Activated CD8-positive, alpha-beta memory T cell treated with anti-CD3 and anti-CD28 coated beads, Interleukin-2, amount 10 ng/mL, durations not matched to agents 7 days and 5 days (primary cell): ENCODE measurements around the gene LRRC14B. TPM values are rescaled to one million over a fixed set of nuclear protein-coding genes. Genes with fewer than 3 reads are reported as not detected.

Source experiments
- ATAC-seq: fragments of 150-1000 bp; cut with Tn5 transposase; one replicate; pipeline ENCODE4 v1.10.0; 2021; ENCODE audit warnings: moderate library complexity
- CTCF ChIA-PET: fragments of 350-600 bp; sonication (Branson Sonifier 250); formaldehyde crosslinking; loops from one replicate; lab custom pipeline; 2021; ENCODE audit warnings: antibody characterized with exemption; lab: Charles Lee
- DNase-seq: peaks from one replicate; pipeline ENCODE4 v3.0.0-alpha.2; 2020
- H3K27ac Mint-ChIP-seq: one replicate; pipeline ENCODE4 v1.8.0; 2021; ENCODE audit warnings: mild to moderate bottlenecking, mixed read lengths
- H3K27me3 Mint-ChIP-seq: one replicate; pipeline ENCODE4 v1.8.0; 2021; ENCODE audit warnings: mixed read lengths
- H3K36me3 Mint-ChIP-seq: one replicate; pipeline ENCODE4 v1.8.0; 2021; ENCODE audit warnings: mild to moderate bottlenecking, mixed read lengths
- H3K4me1 Mint-ChIP-seq: one replicate; pipeline ENCODE4 v1.8.0; 2021; ENCODE audit warnings: mixed read lengths
- H3K4me3 Mint-ChIP-seq: one replicate; pipeline ENCODE4 v1.8.0; 2021; ENCODE audit warnings: mild to moderate bottlenecking, moderate library complexity, mixed read lengths
- H3K9me3 Mint-ChIP-seq: one replicate; pipeline ENCODE4 v1.8.0; 2022; ENCODE audit warnings: low read depth, mixed read lengths
- total RNA-seq, 2 experiments: library from RNA; stranded (reverse); gene quantifications; one replicate each; pipeline ENCODE4 v1.2.3, GENCODE V29; 2021

The LRRC14B gene
- total RNA-seq, 2 experiments from 2014 or later = not detected

DNA sequence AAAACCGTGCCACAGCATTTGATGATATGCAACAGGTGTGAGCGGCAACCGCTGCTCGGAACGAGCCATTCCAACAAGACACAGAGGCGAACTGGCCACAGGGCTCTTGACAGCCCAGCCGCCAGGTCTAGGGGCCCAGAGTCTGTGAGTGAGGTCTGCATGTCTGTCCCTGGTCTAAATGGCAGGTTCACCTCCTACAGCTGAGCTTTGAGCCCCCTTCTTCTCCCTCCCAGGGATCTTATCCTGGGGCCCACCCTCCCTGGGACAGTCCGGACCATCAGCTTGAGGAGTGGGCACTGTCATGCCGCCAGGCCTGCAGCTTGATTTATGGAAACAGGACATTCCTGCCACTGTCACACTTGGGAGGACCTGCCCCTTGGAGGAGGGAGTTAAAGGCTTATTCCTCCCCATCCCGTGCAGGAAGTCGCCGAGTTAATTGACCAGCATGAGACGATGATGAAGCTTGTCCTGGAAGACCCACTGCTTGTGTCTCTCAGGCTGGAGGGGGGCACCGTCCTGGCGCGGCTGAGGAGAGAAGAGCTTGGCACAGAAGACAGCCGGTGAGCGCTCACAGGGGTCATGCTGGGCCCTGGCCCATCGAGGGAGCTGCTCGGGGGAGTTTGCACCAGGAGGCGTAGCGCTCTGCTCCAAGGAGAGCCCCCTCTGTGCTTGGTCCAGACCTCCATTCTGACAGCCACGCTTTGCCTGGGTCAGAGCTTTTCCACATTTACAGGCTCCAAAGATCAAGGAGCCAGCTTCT is 35.5 kb upstream of the LRRC14B start:
- CTCF ChIA-PET = no interaction called here
- ATAC-seq (no peak), DNase-seq (peak; percentile 31)
- Mint-ChIP-seq H3K27ac (no peak overlapping the region), H3K27me3 (peaks cover 4% of the 10 kb centered on the region), H3K9me3 (no peaks in the 10 kb centered on the region), H3K36me3 (no peaks in the 10 kb centered on the region), H3K4me1 (no peaks in the 10 kb centered on the region), H3K4me3 (no peak overlapping the region)

DNA sequence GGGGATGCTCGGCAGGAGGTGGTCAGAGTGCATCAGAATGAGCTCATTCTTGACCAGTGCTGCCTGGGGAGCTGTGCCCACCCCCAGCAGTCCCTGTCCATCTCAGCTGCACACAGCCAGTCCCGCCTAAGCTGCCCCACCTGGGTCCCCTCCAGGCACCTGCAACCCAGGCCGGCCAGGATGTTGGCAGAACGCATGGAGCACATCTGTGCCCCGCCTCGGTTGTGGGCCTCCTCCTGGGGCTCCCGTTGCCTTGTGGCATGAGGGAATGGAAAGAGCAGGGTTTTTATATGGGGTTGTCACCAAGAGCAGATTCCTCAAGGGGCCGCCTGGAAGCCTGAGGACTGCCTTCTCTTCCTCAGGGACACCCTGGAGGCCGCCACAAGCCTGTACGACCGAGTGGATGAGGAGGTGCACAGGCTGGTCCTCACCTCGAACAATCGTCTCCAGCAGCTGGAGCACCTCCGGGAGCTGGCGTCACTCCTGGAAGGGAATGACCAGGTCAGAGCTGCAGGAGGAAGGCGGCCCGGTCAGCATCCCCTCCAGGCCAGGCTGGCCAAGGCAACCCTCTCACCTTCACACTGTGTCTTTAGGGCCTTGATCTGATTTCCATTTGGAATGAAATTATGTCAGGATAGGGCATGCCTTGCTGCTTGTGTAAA is 34.8 kb upstream of the LRRC14B start:
- no peak overlapping the region for H3K27ac Mint-ChIP-seq
- DNase-seq (peak; percentile 30), ATAC-seq (no peak)
- peaks cover 4% of the 10 kb centered on the region for H3K27me3 Mint-ChIP-seq
- no peak overlapping the region for H3K4me3 Mint-ChIP-seq
- H3K36me3 Mint-ChIP-seq = no peaks in the 10 kb centered on the region
- CTCF ChIA-PET = no interaction called here
- no peaks in the 10 kb centered on the region for H3K9me3 Mint-ChIP-seq
- H3K4me1 Mint-ChIP-seq = no peaks in the 10 kb centered on the region

GRCh38 chr5:157126-157715 is 34.1 kb upstream of the LRRC14B start:
- no peak for ATAC-seq
- peak; percentile 29 for DNase-seq
- Mint-ChIP-seq H3K4me3 (no peak overlapping the region), H3K4me1 (no peaks in the 10 kb centered on the region), H3K27ac (no peak overlapping the region), H3K36me3 (no peaks in the 10 kb centered on the region), H3K27me3 (peaks cover 3% of the 10 kb centered on the region), H3K9me3 (no peaks in the 10 kb centered on the region)
- CTCF ChIA-PET = no interaction called here

GRCh38 chr5:157801-158200 is 33.5 kb upstream of the LRRC14B start:
- no peaks in the 10 kb centered on the region for H3K4me1 Mint-ChIP-seq
- no peaks in the 10 kb centered on the region for H3K36me3 Mint-ChIP-seq
- CTCF ChIA-PET = no interaction called here
- H3K27ac Mint-ChIP-seq = no peak overlapping the region
- no peaks in the 10 kb centered on the region for H3K27me3 Mint-ChIP-seq
- DNase-seq (peak; percentile 26), ATAC-seq (no peak)
- no peaks in the 10 kb centered on the region for H3K9me3 Mint-ChIP-seq
- no peak overlapping the region for H3K4me3 Mint-ChIP-seq

GRCh38 chr5:158807-159447 is 32.4 kb upstream of the LRRC14B start:
- no peaks in the 10 kb centered on the region for H3K36me3 Mint-ChIP-seq
- H3K27me3 Mint-ChIP-seq = no peaks in the 10 kb centered on the region
- CTCF ChIA-PET = no interaction called here
- no peaks in the 10 kb centered on the region for H3K4me1 Mint-ChIP-seq
- no peak for ATAC-seq
- H3K27ac Mint-ChIP-seq = no peak overlapping the region
- no peaks in the 10 kb centered on the region for H3K9me3 Mint-ChIP-seq
- peak; percentile 28 for DNase-seq
- no peak overlapping the region for H3K4me3 Mint-ChIP-seq

DNA sequence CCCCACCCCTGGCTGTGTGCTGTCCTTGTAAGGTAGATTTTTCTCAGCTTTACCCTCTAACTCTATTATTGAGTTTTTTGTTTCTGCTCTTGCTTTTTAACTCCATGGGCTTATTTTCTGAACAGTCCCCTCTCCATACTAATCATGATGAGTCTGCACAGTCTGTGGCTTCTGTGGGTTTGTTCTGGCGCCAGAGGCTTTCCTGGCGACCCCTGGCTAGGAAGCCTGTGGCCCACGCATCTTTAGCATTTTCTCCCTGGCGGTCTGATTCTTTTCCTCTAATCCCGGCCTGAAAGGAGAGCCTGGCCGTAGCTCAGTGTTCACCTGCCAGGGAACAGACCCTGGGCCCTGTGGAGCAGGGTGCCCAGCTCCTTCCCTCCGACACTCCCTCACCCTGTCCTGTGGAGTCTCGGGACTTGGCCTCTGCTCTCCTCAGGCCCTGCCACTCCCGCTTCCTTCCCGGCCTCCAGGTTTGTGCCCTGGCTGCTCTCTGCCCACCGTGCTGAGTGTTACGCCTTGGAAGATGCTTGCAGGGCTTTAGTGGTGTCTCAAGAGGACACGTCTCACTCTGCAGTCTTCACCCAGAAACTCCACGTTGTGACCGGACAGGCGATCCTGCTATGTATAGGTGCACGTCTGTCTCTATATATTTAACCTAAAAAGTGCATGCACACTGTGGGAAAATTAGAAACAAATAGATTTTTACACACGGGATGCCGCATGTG is 31.7 kb upstream of the LRRC14B start:
- Mint-ChIP-seq H3K4me3 (no peak overlapping the region), H3K36me3 (no peaks in the 10 kb centered on the region), H3K9me3 (no peaks in the 10 kb centered on the region), H3K4me1 (no peaks in the 10 kb centered on the region), H3K27me3 (no peaks in the 10 kb centered on the region), H3K27ac (no peak overlapping the region)
- peak; percentile 25 for DNase-seq
- ATAC-seq = no peak
- CTCF ChIA-PET = no interaction called here

DNA sequence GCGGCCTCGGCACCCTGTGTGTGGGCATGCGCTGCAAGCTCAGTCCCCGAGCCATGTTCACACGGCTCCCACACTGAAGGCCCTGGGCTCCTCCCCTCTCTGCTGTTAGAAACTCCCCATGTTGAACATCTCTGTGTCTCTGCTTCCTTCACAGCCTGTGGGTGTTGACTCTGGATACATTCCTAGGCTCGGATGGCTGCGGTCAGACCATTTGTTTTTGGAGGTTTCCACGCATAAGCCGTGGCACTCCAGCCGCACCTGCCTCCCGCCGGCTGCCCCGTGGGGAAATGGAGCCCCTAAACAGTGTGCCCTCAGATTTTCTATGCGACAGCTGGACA is 31.2 kb upstream of the LRRC14B start:
- CTCF ChIA-PET = no interaction called here
- Mint-ChIP-seq H3K4me3 (no peak overlapping the region), H3K36me3 (no peaks in the 10 kb centered on the region), H3K9me3 (no peaks in the 10 kb centered on the region), H3K27ac (no peak overlapping the region), H3K4me1 (no peaks in the 10 kb centered on the region), H3K27me3 (no peaks in the 10 kb centered on the region)
- ATAC-seq = no peak
- DNase-seq = no peak

GRCh38 chr5:160921-161802 is 30.1 kb upstream of the LRRC14B start:
- no peak overlapping the region for H3K27ac Mint-ChIP-seq
- H3K4me3 Mint-ChIP-seq = no peak overlapping the region
- DNase-seq (no peak), ATAC-seq (no peak)
- H3K27me3 Mint-ChIP-seq = no peaks in the 10 kb centered on the region
- CTCF ChIA-PET = no interaction called here
- H3K4me1 Mint-ChIP-seq = no peaks in the 10 kb centered on the region
- no peaks in the 10 kb centered on the region for H3K36me3 Mint-ChIP-seq
- no peaks in the 10 kb centered on the region for H3K9me3 Mint-ChIP-seq

DNA sequence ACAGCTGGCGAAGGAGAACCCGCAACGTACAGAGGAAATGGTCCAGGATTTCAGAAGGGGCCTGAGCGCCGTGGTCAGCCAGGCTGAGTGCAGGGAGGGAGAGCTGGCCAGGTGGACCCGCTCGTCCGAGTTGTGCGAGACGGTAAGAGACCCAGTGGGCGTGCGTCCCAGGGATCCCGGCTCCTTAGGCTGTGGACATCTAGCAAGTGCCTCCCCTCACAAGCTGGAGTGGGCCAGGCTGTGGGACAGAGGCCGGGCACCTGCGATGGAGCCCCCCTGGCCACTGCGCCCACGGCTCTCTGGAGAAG is 29.5 kb upstream of the LRRC14B start:
- CTCF ChIA-PET = no interaction called here
- no peak for DNase-seq
- no peaks in the 10 kb centered on the region for H3K9me3 Mint-ChIP-seq
- ATAC-seq = no peak
- H3K4me1 Mint-ChIP-seq = no peaks in the 10 kb centered on the region
- H3K4me3 Mint-ChIP-seq = no peak overlapping the region
- no peak overlapping the region for H3K27ac Mint-ChIP-seq
- H3K36me3 Mint-ChIP-seq = no peaks in the 10 kb centered on the region
- no peaks in the 10 kb centered on the region for H3K27me3 Mint-ChIP-seq

DNA sequence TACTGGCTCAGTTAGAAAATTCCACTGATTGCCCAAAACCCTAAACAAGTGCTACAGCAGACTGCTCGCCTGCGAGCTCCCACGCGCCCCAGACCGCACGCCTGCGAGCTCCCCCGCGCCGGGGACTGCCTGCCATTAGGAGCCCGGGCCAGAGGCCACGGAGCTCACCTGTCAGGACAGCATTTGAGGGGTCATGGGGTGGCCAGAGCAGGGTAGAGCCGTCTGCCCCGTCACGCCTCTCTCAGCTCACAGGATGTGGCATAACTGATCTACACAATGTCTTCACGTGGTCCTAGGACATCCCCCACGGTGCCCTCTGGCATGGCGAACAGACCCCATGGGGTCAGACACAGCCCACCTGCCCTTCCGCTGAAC is 29.1 kb upstream of the LRRC14B start:
- H3K36me3 Mint-ChIP-seq = no peaks in the 10 kb centered on the region
- H3K4me3 Mint-ChIP-seq = no peak overlapping the region
- CTCF ChIA-PET = no interaction called here
- no peak for ATAC-seq
- no peaks in the 10 kb centered on the region for H3K9me3 Mint-ChIP-seq
- H3K27me3 Mint-ChIP-seq = no peaks in the 10 kb centered on the region
- H3K27ac Mint-ChIP-seq = no peak overlapping the region
- no peaks in the 10 kb centered on the region for H3K4me1 Mint-ChIP-seq
- DNase-seq = no peak

DNA sequence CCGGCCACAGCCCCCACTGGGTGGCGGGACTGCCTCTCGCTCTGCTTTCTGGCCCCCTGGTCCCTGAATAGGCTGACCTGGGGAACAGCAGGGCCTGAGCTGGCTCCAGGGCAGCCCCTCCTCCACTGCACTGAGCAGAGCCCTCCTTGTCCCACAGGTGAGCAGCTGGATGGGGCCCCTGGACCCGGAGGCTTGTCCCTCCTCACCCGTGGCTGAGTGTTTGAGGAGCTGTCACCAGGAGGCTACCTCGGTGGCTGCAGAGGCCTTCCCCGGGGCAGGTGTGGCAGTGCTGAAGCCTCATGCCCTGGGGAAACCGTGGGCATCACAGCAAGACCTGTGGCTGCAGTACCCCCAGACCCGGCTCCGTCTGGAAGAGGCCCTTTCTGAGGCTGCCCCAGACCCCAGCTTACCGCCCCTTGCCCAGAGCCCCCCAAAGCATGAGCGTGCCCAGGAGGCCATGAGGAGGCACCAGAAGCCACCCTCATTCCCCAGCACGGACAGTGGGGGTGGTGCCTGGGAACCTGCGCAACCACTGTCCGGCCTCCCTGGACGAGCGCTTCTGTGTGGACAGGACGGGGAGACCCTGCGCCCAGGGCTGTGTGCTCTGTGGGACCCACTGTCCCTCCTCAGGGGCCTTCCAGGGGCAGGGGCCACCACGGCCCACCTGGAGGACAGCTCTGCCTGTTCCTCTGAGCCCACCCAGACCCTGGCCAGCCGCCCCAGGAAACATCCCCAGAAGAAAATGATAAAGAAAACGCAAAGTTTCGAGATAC is 28.5 kb upstream of the LRRC14B start:
- H3K36me3 Mint-ChIP-seq = no peaks in the 10 kb centered on the region
- H3K27me3 Mint-ChIP-seq = no peaks in the 10 kb centered on the region
- no peak overlapping the region for H3K27ac Mint-ChIP-seq
- H3K4me3 Mint-ChIP-seq = no peak overlapping the region
- no peaks in the 10 kb centered on the region for H3K9me3 Mint-ChIP-seq
- ATAC-seq (no peak), DNase-seq (no peak)
- no peaks in the 10 kb centered on the region for H3K4me1 Mint-ChIP-seq
- CTCF ChIA-PET = no interaction called here

GRCh38 chr5:163338-163620 is 28.0 kb upstream of the LRRC14B start:
- no peaks in the 10 kb centered on the region for H3K4me1 Mint-ChIP-seq
- no peak overlapping the region for H3K27ac Mint-ChIP-seq
- no peak overlapping the region for H3K4me3 Mint-ChIP-seq
- CTCF ChIA-PET = no interaction called here
- no peaks in the 10 kb centered on the region for H3K27me3 Mint-ChIP-seq
- DNase-seq = no peak
- no peak for ATAC-seq
- no peaks in the 10 kb centered on the region for H3K36me3 Mint-ChIP-seq
- no peaks in the 10 kb centered on the region for H3K9me3 Mint-ChIP-seq
